C4-2B (cell line): ENCODE measurements around the gene ARMC3.

Experiments
- H3K27ac ChIP-seq: fragments of 450-650 bp; 2 replicates; pipeline ENCODE4 v1.5.1; 2017
- CTCF ChIP-seq: fragments of 450-650 bp; conservative IDR thresholded peaks from 2 replicates; pipeline ENCODE4 v1.5.1; 2017; ENCODE audit warnings: mild to moderate bottlenecking
- ZFX ChIP-seq: fragments of 450-650 bp; IDR thresholded peaks from 2 replicates; pipeline ENCODE4 v1.6.1; 2017

ARMC3 gene

GRCh38 chr10:23081891-23082290 lies 154.0 kb downstream of the ARMC3 start:
- H3K27ac ChIP-seq = peak overlapping the region; percentile 31
- peak; percentile 74 for TF ChIP-seq CTCF
- TF ChIP-seq ZFX = no peak
